ENCODE data around the gene DCP1A.
"Not testable (repeated sequence)": the region's sequence is repeated elsewhere in the genome, so short reads cannot be mapped to it uniquely, and the experiment has no call there.

Gene DCP1A
- total RNA-seq: 62.5 to 85.6 (median 78.5) reads per million in 4 experiments

DNA sequence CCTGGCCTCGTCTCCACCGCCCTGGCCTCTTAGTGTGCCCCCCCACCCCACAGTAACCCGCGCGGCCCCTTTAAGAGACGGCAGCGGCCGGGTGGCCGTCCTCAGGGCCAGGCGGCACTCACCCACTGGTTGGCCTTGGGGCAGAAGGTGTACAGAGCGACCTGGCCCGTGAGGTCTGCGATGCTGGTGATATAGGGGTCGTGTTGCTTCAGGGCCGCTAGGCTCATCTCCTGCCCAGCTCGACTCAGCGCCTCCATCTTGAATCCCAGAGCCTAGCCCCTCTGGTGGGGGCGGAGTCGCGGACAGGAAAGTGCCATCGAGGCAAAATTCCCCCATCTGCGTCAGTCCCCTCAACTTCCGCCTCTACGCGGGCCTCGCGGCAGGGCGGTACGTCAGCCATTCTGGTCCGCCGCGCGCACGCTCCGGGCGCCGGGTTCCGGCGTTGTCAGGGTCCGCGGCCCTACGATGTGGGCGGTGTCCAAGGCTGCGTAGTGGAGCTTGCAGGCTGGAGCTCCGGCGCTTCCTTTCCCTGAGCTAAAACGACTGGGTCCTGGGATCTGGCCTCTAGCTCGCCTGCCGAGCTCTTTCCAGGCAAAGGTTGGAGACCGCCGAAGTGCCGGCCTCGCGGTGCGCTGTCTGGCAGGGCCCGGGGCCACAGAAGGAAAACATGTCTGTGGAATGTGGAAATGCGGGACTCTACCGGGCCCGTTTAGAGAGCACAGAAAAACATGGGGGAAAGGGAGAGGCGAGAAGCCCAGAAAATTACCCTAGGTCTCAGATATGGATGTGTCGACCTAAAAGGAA lies at the start of gene DCP1A:
TSS of gene DCP1A (minus strand) at position 283 of the 804 bp plus-strand sequence. CDS start at position 257, 26 bp downstream.
- DNase-seq: peak; percentile 91

- DNase-seq: no peak
Measured at GRCh38 chr3:53384465-53385423, 37.4 kb upstream of the DCP1A start.

GRCh38 chr3:53382106-53382505 lies 34.8 kb upstream of the DCP1A start:
- DNase-seq: no peak

DNA sequence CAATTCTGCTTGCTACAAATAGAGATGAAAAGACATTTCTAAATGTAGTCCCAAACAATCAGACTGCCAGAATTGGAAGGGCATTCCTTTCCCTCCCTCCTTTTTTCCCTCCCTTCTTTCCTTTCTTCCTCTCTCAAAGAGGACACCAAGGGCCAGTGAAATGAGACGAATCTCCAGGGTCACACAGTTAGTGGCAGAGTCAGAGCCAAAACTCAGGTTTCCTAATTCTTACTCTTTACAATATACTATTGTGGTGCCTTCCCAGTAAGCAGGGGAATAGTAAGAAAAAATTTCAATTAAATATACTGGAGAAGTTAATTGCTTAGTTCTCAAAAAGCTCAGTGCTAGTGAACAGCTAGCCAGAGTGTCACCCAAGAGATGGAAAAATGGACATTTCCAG lies 33.0 kb upstream of the DCP1A start:
- DNase-seq: no peak

DNA sequence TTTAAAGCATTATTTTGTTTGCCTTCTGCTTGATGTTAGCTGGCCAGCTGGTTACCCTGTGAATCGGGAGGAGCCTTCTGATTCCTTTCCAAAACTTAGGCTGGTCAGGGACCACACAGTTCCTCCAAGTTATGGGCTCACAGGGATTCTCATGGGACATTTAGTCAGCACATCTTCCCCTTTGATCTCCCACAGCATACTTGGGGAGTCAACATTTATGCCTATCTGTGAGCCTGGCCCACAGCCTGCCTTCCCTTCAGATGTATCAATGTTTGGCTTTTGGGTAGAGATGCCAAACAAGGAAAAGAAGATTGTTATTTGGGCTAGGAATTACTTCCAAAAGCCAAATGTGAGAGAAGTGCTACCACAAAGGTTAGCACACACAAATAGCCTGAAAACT lies 32.6 kb upstream of the DCP1A start:
- DNase-seq: no peak

GRCh38 chr3:53377794-53378193 lies 30.5 kb upstream of the DCP1A start:
- DNase-seq: no peak

DNA sequence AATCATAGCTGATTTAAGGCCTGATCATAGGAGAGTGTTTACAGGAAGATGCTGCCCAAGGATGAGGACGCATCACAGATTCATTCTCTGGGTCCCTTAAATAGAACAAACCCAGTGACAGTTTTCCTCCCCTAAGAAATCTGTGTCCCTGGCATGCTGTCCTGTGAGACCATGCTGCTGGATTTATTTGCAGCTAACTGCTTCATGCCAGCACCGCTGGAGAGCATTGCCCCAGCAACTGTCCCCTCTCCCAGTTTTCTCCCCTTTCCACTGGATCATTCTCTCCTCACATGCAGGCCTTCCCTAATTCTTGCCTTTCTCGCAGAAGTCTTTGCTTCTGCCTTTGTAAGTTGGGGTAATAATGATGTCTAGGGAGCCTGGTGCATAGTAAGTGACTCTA lies 29.3 kb upstream of the DCP1A start:
- no peak for DNase-seq

- no peak for DNase-seq
Measured at GRCh38 chr3:53375019-53375418, 27.7 kb upstream of the DCP1A start.

DNA sequence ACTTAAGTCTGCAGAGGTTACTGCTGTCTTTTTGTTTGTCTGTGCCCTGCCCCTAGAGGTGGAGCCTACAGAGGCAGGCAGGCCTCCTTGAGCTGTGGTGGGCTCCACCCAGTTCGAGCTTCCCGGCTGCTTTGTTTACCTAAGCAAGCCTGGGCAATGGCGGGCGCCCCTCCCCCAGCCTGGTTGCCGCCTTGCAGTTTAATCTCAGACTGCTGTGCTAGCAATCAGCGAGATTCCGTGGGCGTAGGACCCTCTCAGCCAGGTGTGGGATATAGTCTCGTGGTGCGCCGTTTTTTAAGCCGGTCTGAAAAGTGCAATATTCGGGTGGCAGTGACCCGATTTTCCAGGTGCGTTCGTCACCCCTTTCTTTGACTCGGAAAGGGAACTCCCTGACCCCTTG lies 23.4 kb upstream of the DCP1A start:
- not testable (repeated sequence) for DNase-seq

DNA sequence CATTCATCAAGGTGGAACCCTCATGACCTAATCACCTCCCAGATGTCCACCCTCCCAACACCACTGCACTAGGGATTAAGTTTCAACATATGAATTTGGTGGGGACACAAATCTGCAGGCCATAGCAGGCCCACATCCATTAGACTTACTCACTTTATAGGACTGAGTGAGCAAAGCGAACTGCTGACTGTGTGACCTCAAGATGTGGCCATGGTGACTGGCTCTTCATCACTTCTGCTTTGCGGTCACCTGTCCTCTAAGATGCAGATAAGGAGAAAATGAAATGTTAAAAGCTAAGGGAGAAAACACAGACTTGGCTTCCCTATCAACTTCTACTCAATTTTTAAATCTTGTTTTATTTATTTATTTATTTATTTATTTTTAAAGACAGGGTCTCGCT lies 14.5 kb upstream of the DCP1A start:
- DNase-seq: no peak

DNA sequence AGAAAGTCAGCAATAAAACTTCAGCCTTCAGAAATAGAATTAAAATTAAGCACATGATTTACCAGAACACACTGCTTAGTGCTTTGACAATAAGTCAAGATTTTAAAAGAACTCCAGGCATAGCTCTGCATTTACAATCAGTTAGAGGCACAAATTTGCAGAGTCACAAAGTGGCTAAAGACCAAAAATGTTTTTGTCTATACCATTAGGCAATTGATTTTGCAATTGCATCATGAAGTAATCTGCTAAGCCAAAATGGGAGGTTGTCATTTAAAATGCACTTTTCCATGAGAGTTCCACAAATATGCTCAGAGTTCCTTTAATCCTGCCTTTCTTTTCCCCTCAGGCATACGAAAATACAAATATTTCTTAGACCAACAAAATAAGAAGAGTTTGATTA lies 10.1 kb upstream of the DCP1A start:
- DNase-seq: no peak

DNA sequence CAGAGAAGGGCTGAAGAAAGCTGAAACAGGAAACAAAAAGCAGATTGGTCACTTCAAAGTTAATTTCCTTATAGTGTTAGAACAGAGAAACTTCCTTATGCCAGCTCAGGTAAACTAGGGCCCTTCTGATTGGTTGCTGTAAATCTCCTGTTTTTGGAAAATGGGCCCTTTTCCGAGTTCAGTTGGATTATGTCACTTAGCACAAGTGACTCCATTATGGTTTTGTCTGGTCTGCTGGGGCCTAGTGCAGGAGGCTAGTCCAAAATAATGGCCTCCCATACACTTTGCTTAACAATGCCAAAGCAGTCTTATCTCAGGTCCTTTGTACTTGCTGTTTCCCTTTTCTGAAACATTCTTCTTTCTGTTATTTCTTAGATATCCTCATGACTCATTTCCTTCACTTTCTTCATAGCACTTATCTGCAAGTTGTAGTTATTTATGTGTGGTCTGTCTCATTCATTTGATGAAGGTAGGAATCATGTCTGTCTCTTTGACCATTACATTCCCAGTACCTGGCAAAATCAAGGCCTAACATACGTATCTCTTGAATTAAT lies 7.7 kb upstream of the DCP1A start:
- DNase-seq: no peak

DNA sequence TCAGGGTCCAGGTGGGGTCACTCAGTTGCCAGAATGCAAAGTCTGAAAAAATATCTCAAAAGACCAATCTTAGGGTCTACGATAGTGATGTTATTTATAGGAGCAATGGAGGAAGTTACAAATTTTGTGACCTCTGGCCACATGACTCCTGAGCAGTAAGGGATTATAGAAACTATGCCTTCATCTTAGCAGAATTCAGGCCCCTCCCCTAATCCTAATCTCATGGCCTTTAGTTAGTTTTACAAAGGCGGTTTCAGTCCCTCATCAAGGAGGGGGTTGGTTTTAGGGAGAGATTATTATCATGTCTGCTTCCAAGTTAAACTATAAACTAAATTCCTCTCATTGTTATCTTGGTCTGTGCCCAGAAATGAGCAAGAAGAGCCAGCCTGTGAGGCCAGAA lies 5.9 kb upstream of the DCP1A start:
- no peak for DNase-seq

DNA sequence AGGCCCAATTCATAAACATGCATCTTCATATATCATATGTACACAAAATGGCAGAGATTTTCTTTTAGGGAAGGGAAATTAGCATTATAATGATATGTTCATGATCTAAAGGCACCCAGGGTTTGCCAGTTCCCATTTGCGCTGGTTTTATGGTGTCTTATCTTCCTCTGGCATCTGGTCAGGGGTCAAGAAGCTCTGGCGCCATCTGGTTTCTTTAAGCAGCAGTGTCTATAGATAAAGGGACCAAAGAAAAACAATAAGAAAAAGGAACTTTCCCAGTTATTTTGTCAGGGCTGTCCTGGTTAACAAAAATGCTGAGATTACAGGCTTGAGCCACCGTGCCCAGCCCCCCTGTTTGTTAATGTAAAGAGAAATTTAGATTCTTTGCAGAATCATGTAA lies 3.3 kb upstream of the DCP1A start:
- no peak for DNase-seq

DNA sequence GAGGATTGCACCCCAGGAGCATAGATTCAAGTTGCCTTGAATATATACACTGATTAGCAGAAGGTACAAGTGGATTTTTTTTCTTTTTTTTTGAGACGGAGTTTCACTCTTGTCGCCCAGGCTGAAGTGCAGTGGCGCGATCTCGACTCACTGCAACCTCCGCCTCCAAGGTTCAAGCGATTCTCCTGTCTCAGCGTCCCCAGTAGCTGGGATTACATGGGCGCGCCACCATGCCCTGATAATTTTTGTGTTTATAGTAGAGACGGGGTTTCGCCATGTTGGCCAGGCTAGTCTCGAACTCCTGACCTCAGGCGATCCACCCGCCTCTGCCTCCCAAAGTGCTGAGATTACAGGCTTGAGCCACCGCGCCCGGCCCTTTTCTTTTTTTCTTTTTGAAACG lies 775 bp upstream of the DCP1A start:
- not testable (repeated sequence) for DNase-seq

- DNase-seq: no peak
Measured at GRCh38 chr3:53346922-53347260, 452 bp downstream of the DCP1A start.

DNA sequence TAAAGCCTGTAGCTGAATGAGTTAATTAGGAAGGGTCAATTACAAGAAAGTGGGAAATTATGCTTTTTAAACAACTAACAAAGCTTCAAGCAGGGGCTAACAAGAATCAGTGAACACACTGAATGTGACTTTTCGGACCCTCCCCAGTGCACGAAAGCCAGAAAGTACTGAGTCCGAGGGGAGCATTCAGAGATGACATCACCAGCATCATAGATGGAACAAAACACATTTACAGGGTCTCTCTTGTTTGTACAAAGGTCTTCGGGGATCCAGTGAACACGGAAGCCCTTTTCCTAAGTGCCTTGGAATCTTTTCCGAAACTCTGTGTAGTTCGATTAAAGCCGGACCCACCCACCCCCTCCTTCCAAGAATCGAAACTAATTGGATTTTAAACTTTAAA lies 829 bp downstream of the DCP1A start:
- no peak for DNase-seq

GRCh38 chr3:53342353-53342752 lies 5.0 kb downstream of the DCP1A start:
- DNase-seq: no peak

DNA sequence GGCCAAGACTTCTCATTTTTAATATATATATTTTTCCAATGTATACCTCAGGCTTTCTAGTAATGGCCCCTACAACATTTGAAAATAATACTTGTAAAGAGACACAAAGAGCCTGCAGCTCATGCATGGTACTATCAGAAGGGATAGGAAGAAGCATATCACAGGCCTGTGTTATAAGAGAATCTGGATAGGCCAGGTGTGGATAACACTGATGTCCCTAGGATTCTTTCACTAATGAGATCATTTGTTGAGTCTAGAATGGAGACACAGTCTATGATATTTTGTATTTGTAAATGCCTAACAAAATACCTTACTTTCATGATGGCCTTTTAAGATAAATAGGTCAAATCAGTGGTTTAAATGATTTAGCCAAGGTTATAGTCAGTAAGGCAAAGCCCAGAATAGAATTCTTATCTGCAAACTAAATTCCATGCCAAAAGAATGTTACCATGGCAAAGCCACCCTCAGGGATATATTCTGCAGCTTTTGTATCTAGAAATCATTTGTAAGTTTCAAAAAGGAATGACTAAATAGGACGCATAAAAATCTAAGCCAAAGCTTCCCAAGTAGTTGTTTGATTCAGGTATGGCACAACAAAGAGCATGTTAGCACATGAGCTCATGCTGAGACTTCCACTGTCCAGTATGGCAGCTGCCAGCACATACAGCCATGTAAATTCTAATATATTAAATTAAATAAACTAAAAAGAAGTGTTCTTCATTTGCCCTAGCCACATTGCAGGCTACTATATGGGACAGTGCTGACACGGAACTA lies 10.0 kb downstream of the DCP1A start:
- no peak for DNase-seq

DNA sequence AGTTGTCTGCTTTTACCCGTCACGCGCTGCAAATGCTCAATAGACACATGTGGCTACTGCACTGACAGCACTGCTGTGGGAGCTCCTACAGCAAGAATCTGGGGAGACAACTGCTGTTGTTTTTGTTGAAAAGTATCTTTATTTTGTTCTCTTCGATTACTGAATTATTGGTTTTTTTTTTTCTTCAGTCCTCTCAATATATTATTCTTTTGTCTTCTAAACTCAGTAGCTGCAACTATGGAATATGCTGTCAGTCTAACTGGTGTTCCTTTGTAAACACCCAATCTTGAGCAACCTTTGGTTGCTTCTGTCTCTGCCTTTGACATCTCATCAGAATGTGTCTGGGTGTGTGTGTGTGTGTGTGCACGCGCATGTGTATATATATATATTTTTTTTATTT lies 12.6 kb downstream of the DCP1A start:
- no peak for DNase-seq

DNA sequence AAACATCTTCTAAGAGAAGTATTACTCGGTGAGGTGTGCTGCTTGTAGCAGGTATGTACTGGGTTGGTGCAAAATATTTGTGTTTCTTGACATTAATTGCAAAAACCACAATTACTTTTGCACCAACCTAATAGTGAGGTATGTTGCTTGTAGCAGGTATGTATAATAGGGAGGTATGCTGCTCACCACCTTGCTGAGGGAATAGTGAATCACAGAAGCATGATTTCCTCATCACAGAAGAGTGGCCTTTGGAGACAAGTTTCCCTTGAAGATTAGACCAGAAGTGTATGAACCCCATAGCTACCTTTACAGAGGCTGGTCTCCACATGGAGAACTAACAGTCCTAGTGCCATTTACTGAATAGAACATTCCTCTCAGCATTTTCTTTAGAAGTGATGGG lies 15.5 kb downstream of the DCP1A start:
- no peak for DNase-seq

- no peak for DNase-seq
Measured at GRCh38 chr3:53329897-53330296, 17.4 kb downstream of the DCP1A start.

GRCh38 chr3:53328746-53329145 lies 18.6 kb downstream of the DCP1A start:
- no peak for DNase-seq

All from effector CD8-positive, alpha-beta T cell (primary cell).